Islet of Langerhans (tissue), 1 donor: ENCODE data around the gene ZMYM2.
"Not testable (repeated sequence)": the region's sequence is repeated elsewhere in the genome, so short reads cannot be mapped to it uniquely, and the experiment has no call there.

Experiments used
- FAIRE-seq: peaks from one replicate; lab custom pipeline; 2011; peaks lifted over from hg19 to GRCh38; lab: Jason Lieb, UNC

Gene ZMYM2

DNA sequence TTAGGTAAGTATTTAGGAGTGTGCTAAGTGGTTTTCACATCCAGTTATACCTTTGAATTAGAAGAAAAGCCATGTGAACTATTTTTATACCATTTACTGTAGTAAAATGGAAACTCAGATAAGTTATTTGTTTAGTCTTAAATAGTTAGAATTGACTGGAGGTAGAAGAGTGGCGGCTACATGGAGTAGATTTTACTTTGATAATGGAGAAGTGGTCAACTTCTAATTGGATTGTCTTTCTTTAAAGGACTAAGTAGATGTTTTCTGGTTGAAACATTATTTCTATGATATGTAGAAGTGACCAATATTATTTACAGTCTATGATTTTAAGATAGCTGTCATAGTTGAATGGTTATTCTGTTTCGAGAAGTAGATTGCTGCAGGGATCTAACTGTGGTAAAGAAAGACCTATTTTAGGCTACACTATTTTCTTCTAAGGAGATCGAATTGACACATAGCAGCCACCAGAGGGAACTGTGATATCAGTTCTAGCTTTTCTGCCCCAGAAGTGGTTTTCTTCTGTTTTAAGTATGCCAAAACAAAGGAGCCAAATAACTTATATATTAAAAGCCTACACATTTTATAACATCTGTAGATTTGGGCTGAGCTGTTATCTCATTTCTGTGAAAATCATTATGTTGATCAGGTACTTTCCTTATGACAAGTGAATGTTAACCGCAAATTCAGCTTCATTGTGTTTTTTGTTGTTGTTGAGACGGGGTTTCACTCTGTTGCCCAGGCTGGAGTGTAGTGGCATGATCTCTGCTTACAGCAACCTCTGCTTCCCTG lies 26.1 kb downstream of the ZMYM2 start:
- FAIRE-seq = peak; percentile 61

- FAIRE-seq = no peak
Observed at GRCh38 chr13:19985219-19985556, 26.7 kb downstream of the ZMYM2 start.

- no peak for FAIRE-seq
Observed at GRCh38 chr13:19991531-19991930, 33.0 kb downstream of the ZMYM2 start.

DNA sequence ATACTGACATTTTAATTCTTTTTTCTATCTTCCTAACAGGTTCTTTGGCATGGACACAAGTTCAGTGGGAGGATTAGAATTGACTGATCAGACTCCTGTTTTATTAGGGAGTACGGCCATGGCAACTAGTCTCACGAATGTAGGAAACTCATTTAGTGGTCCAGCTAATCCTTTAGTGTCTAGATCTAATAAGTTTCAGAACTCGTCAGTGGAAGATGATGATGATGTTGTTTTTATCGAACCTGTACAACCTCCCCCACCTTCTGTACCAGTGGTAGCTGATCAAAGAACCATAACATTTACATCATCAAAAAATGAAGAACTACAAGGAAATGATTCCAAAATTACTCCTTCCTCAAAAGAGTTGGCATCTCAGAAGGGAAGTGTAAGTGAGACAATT lies 34.5 kb downstream of the ZMYM2 start:
- FAIRE-seq = no peak

DNA sequence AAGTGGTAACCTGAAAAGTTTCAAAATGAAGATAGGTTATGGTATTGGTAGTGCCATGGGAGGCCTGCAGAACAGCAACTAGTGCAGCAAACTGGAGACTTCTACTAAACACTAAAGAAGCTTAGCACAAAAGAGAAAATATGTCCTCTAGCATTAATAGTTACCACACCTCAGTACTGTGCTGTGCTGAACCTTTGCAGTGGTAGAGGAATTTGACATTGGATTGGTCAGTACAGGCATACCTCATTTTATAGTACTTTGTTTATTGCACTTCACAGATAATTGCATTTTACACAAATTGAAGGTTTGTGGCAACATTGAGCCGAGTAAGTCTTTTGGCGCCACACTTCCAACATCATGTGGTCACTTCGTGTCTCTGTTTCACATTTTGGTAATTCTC lies 40.4 kb downstream of the ZMYM2 start:
- no peak for FAIRE-seq

DNA sequence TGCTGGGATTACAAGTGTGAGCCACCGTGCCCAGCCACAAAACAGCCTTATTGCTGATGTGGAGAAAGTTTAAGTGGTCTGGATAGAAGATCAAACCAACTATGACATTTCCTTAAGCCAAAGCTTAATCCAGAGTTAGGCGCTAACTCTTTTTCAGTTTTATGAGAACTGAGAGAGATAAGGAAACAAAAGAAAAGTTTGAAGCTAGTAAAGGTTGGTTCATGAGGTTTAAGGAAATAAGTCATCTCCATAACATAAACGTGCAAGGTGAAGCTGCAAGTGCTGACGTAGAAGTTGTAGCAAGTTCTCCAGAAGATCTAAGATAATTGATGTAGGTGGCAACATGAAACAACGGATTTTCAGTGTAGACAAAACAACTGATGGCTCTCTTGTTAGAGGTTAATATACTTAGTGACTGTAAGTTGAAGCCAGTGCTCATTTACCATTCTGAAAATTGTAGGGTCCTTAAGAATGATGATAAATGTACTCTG lies 41.6 kb downstream of the ZMYM2 start:
- no peak for FAIRE-seq

- no peak for FAIRE-seq
Observed at GRCh38 chr13:20001366-20002190, 43.1 kb downstream of the ZMYM2 start.

DNA sequence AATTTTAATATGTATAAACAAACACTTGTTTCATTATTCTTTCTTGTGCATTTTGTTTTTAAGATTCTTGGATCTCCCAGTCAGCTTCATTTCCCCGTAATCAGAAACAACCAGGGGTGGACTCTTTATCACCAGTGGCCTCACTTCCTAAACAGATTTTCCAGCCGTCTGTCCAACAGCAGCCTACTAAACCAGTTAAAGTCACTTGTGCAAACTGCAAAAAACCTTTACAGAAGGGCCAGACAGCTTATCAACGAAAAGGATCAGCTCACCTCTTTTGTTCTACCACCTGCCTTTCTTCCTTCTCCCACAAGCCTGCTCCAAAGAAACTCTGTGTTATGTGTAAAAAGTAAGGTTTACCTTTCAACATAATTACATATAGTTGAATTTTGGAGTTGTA lies 44.3 kb downstream of the ZMYM2 start:
- FAIRE-seq = no peak

GRCh38 chr13:20006206-20006605 lies 47.7 kb downstream of the ZMYM2 start:
- peak; percentile 21 for FAIRE-seq

- FAIRE-seq = peak; percentile 88
Observed at GRCh38 chr13:20015763-20016162, 57.2 kb downstream of the ZMYM2 start.

- peak; percentile 91 for FAIRE-seq
Observed at GRCh38 chr13:20016649-20017364, 58.3 kb downstream of the ZMYM2 start.

GRCh38 chr13:20017365-20017711 lies 58.8 kb downstream of the ZMYM2 start:
- no peak for FAIRE-seq

DNA sequence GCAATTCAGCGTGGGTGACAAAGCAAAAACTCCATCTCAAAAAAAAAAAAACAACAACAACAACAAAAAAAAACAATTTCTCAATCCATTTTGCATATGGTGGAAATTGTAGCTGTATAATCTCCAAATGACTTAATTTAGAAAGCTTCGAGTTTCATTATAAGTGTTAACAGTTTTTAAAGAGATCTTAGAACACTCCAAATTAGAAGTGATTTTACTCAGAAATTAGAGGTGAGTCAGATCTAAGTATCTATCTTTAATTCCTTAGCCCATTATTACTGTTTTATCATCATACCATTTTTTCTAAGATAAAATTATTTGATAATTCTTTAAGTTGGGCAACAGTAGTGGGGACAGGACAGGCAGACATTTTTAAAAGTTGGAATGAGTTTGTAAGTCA lies 60.5 kb downstream of the ZMYM2 start:
- FAIRE-seq = no peak

DNA sequence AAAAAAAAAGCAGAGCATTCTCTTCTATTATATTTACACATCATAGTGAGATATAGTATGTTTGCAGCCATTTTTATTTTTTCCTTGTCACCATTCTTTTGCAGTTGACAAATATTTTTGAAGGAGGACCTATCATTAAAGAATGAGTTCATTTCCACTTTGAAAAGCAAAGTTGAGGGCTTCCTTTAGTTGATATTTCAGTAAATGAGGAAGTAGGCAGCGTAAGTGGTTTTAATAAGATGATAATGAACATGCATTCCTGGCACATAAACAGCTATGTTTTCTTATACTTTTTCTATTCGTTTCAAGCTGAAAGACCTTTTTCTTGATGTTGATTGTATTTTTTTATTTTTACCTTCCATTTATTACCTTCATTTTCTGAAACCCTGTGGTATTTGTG lies 66.2 kb downstream of the ZMYM2 start:
- no peak for FAIRE-seq

DNA sequence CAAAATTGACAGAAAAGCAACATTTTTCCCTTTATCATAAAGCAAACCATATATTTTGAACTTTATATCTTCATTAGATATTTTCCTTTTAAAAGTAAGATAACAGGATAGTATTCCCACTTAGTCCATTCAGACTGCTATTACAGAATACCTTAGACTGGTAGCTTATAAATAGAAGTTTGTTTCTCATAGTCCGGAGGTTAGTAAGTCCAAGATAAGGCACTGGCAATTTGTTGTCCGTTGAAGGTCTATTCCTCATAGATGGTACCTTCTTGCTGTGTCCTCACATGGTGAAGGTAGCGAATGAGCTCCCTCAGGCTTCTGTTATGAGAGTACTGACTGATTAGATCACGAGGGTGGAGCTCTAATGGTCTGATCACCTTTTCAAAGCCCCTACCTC lies 70.4 kb downstream of the ZMYM2 start:
- no peak for FAIRE-seq

- no peak for FAIRE-seq
Observed at GRCh38 chr13:20033486-20033885, 75.0 kb downstream of the ZMYM2 start.

DNA sequence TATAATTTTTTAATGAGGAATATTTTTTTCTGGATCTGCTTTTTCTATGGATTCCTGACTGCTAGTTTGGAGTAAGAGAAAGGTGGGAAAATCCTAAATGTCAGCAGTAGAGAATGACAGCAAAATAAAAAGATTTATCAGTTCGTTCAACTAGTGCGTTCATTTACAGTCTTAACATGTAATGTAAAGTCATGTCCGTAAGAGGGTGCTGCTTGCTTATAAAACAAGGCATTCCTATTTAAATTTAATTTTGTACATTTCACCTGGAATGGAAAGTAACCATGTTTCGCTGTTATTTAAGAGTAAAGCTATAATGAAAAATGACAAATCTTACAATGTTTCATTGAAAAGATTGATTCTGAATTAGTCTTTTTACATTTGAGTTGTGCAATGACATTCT lies 76.6 kb downstream of the ZMYM2 start:
- peak; percentile 87 for FAIRE-seq

- FAIRE-seq = no peak
Observed at GRCh38 chr13:20037908-20038307, 79.4 kb downstream of the ZMYM2 start.

DNA sequence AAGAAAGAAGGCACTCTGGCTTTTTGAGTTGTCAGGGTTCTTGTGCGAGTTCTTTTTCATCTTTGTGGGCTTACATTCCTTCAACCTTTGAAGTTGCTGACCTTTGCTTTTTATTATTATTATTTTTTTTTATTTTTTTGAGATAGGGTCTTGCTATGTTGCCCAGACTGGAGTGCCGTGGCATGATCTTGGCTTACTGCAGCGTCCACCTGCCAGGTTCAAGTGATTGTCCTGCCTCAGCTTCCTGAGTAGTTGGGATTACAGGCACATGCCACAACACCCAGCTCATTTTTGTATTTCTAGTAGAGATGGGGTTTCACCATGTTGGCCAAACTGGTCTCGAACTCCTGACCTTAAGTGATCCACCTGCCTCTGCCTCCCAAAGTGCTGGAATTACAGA lies 84.1 kb downstream of the ZMYM2 start:
- not testable (repeated sequence) for FAIRE-seq

GRCh38 chr13:20043207-20043925 lies 84.8 kb downstream of the ZMYM2 start:
- no peak for FAIRE-seq

DNA sequence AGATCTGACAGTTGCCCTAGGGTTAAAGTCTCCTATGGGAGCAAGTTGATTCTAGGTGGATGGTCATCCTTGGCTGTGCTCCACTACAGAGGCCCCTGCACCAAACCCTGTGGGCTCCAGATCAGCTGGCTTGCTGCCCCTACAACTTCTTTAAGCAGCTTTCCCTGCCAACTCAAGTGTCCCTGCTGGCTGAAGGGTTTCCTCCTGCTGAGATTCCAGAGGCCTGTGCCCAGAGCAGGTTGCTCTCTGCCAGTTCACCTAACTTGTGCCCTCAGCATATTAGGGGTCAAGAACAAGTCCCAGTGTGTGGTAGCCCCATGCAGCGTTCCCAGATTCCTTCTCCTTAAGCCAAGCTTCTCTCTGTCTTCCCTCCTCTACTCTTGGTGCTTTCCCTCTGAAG lies 85.6 kb downstream of the ZMYM2 start:
- FAIRE-seq = no peak

DNA sequence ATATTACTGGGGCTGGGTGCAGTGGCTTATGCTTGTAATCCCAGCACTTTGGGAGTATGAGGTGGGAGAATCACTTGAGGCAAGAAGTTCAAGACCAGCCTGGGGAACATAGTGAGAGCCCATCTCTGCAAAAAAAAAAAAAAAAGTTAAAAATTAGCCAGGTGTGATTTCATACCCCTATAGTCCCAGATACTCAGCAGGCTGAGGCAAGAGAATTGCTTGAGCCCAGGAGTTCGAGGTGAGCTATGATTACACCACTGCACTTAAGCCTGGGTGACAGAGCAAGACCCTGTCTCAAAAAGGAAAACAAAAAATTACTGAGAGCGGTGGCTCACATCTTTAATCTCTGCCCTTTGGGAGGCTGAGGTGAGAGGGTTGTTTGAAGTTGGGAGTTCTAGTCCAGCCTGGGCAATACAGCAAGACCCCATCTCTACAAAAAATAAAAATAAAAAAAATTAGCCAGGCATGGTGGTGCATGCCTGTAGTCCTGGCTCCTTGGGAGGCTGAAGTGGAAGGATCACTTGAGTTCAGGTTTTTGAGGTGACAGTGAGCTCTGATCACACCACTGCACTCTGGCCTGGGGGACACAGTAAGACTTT lies 87.5 kb downstream of the ZMYM2 start:
- no peak for FAIRE-seq
